GM12878 (cell line): ENCODE measurements around the gene TP63. TPM values are rescaled to one million over a fixed set of nuclear protein-coding genes. Genes with fewer than 3 reads are reported as not detected.

Experiments used
- ATAC-seq: fragments of 200-7000 bp; cut with Tn5 transposase; 3 replicates; pipeline ENCODE4 v1.9.1; 2020; ENCODE audit warnings: mild to moderate bottlenecking, moderate library complexity
- BruUV-seq: library from RNA; stranded (reverse); fragments of 400-500 nt; replicated peaks from 2 replicates; lab custom pipeline; 2021; lab: Mats Ljungman, UMichigan
- CTCF ChIA-PET: fragments of 300-600 bp; sonication (Branson Sonifier 250); formaldehyde crosslinking; extraction: SDS; loops from one replicate; lab custom pipeline; 2021; ENCODE audit warnings: inconsistent platforms; lab: Yijun Ruan, JAX
- POLR2A ChIA-PET: fragments of 350-600 bp; formaldehyde crosslinking; extraction: SDS; loops from one replicate; lab custom pipeline; 2021; ENCODE audit warnings: inconsistent platforms; lab: Charles Lee
- RAD21 ChIA-PET: fragments of 300-600 bp; sonication (Branson Sonifier 250); formaldehyde crosslinking; loops from one replicate; lab custom pipeline; 2023; ENCODE audit warnings: antibody characterized with exemption; ENCODE audit not compliant: unreplicated experiment; lab: Charles Lee
- SMC1A ChIA-PET: fragments of 300-600 bp; sonication (Branson Sonifier 250); formaldehyde crosslinking; loops from one replicate; lab custom pipeline; 2023; ENCODE audit not compliant: unreplicated experiment, uncharacterized antibody; lab: Charles Lee
- DNase-seq: peaks from one replicate; pipeline ENCODE4 v3.0.0-alpha.2; 2011; ENCODE audit warnings: low read depth, low spot score
- FAIRE-seq: peaks from 3 replicates; lab custom pipeline; 2011; peaks lifted over from hg19 to GRCh38; lab: Jason Lieb, UNC
- H2AFZ ChIP-seq: 2 replicates; pipeline ENCODE4 v1.6.0; 2011; ENCODE audit warnings: low read depth, low read length, control low read depth; ENCODE audit not compliant: control insufficient read depth
- H3K27ac ChIP-seq: 2 replicates; pipeline ENCODE4 v1.5.1; 2011; ENCODE audit warnings: control low read depth; ENCODE audit not compliant: control insufficient read depth, insufficient read depth
- H3K27me3 ChIP-seq, 2 experiments: replicated peaks in 1 of 2; 2 replicates each; pipeline versions ENCODE4 v1.6.0 to v1.6.1; 2011; ENCODE audit warnings: low read length in 1 of 2; ENCODE audit not compliant: control insufficient read depth in 2 of 2, insufficient read depth in 2 of 2
- H3K36me3 ChIP-seq, 2 experiments: 2 replicates each; pipeline ENCODE4 v1.5.1; 2011; ENCODE audit warnings: low read length in 1 of 2; ENCODE audit not compliant: control insufficient read depth in 2 of 2, insufficient read depth in 2 of 2
- H3K4me1 ChIP-seq: 2 replicates; pipeline ENCODE4 v1.6.1; 2011; ENCODE audit warnings: mild to moderate bottlenecking, low read length, moderate library complexity, mixed read lengths; ENCODE audit not compliant: control insufficient read depth, insufficient read depth
- H3K4me2 ChIP-seq: 2 replicates; pipeline ENCODE4 v1.6.0; 2011; ENCODE audit warnings: control low read depth; ENCODE audit not compliant: control insufficient read depth, insufficient read depth
- H3K4me3 ChIP-seq: fragments of 200-600 bp; sonication (generic); 2 replicates; pipeline ENCODE4 v1.5.1; 2016
- H3K79me2 ChIP-seq: 2 replicates; pipeline ENCODE4 v1.6.0; 2011; ENCODE audit warnings: low read length; ENCODE audit not compliant: control insufficient read depth, insufficient read depth
- H3K9ac ChIP-seq: 2 replicates; pipeline ENCODE4 v1.8.0; 2011; ENCODE audit warnings: low read length, control low read depth, mixed read lengths; ENCODE audit not compliant: control insufficient read depth, insufficient read depth
- H3K9me3 ChIP-seq: replicated peaks from 3 replicates; pipeline ENCODE4 v1.5.1; 2011; ENCODE audit warnings: mild to moderate bottlenecking, low read length; ENCODE audit not compliant: control insufficient read depth, insufficient read depth
- H4K20me1 ChIP-seq: 2 replicates; pipeline ENCODE4 v1.6.0; 2011; ENCODE audit not compliant: control insufficient read depth, insufficient read depth
- ATF3 ChIP-seq: IDR thresholded peaks from 2 replicates; pipeline ENCODE4 v1.6.1; 2011; ENCODE audit warnings: low read depth, mild to moderate bottlenecking, low read length, moderate library complexity, borderline replicate concordance; ENCODE audit errors: extremely low read depth
- CBX5 ChIP-seq: sonication (generic); IDR thresholded peaks from 2 replicates; pipeline ENCODE4 v1.6.1; 2016; ENCODE audit warnings: low read depth, moderate library complexity, mild to moderate bottlenecking, inconsistent platforms
- CHD2 ChIP-seq: IDR thresholded peaks from 2 replicates; pipeline ENCODE4 v1.6.1; 2011; ENCODE audit warnings: low read depth, low read length, improper control_type of control experiment, borderline replicate concordance
- ETV6 ChIP-seq, 2 experiments: fragments of 450-650 bp in 1 of 2; IDR thresholded peaks in 1 of 2; conservative IDR thresholded peaks in 1 of 2; 2 replicates each; pipeline ENCODE4 v1.6.1; 2014; ENCODE audit warnings: antibody characterized with exemption in 1 of 2, borderline replicate concordance in 1 of 2, low read depth in 1 of 2, mild to moderate bottlenecking in 1 of 2, moderate library complexity in 1 of 2
- HSF1 ChIP-seq: fragments of 150-350 bp; IDR thresholded peaks from 2 replicates; pipeline ENCODE4 v1.6.1; 2014; ENCODE audit warnings: mild to moderate bottlenecking, low read depth, low read length
- JUNB ChIP-seq: IDR thresholded peaks from 2 replicates; pipeline ENCODE4 v1.6.1; 2016; ENCODE audit warnings: antibody characterized with exemption, mild to moderate bottlenecking
- LARP7 ChIP-seq: fragments of 450-650 bp; IDR thresholded peaks from 2 replicates; pipeline ENCODE4 v1.6.1; 2017; ENCODE audit warnings: mild to moderate bottlenecking
- MTA3 ChIP-seq: IDR thresholded peaks from 2 replicates; pipeline ENCODE4 v1.6.1; 2012; ENCODE audit warnings: low read length, inconsistent platforms, borderline replicate concordance
- NFXL1 ChIP-seq: fragments of 450-650 bp; IDR thresholded peaks from 2 replicates; pipeline ENCODE4 v1.6.1; 2017; ENCODE audit warnings: antibody characterized with exemption, mild to moderate bottlenecking, borderline replicate concordance
- NRF1 ChIP-seq: conservative IDR thresholded peaks from 2 replicates; pipeline ENCODE4 v1.6.1; 2011; ENCODE audit warnings: mild to moderate bottlenecking, low read depth, low read length, improper control_type of control experiment
- POLR2A ChIP-seq: IDR thresholded peaks from 2 replicates; pipeline ENCODE4 v1.6.1; 2011; ENCODE audit warnings: low read depth, mild to moderate bottlenecking, low read length
- POLR2AphosphoS5 ChIP-seq: IDR thresholded peaks from 2 replicates; pipeline ENCODE4 v1.6.1; 2011; ENCODE audit warnings: mild to moderate bottlenecking, low read length, inconsistent platforms
- SUZ12 ChIP-seq: fragments of 200-600 bp; sonication (generic); IDR thresholded peaks from one replicate; pipeline ENCODE4 v1.6.1; 2018; ENCODE audit warnings: antibody characterized with exemption, mild to moderate bottlenecking; ENCODE audit not compliant: unreplicated experiment
- TCF12 ChIP-seq: IDR thresholded peaks from 2 replicates; pipeline ENCODE4 v1.6.1; 2011; ENCODE audit warnings: low read depth, mild to moderate bottlenecking, low read length
- WGBS: methylation state at CpG from one replicate; pipeline ENCODE4 v1.1.6; 2016; ENCODE audit warnings: low lambda C conversion rate; ENCODE audit not compliant: insufficient replicate concordance, insufficient coverage; ENCODE audit errors: missing lambda C conversion rate; 5-methylcytosine and 5-hydroxymethylcytosine counted together
- in situ Hi-C: fragments of 300-500 bp; cut with MboI; formaldehyde crosslinking; loops from 9 replicates; pipeline ENCODE4 v1.14.3; 2018; ENCODE audit warnings: mixed read lengths
- intact Hi-C: fragments of 100-400 bp; cut with micrococcal nuclease; formaldehyde crosslinking; loops from one replicate; pipeline ENCODE4 v1.14.2; 2022; ENCODE audit not compliant: unreplicated experiment
- polyA plus RNA-seq, 11 experiments: library from polyadenylated mRNA; depleted of rRNA in 4 of 11; unstranded in 6 of 11; stranded (reverse) in 5 of 11; fragments of >200 nt; fragmentation: Nextera tagmentation in 4 of 11; fragmentation: Illumina TruSeq in 1 of 11; extraction: Ambion mirVana in 4 of 11; extraction: Trizol in 1 of 11; gene quantifications; 1 replicate in 1 of 11; 2 replicates in 10 of 11; pipeline versions ENCODE4 v1.2.1 to v1.2.3, GENCODE V29; 2011 to 2016; ENCODE audit warnings: inconsistent platforms in 2 of 11, missing spikeins in 2 of 11, low read depth in 1 of 11
- total RNA-seq, 4 experiments: library from RNA; depleted of rRNA in 3 of 4; stranded (reverse); fragments of >200 nt in 3 of 4; fragmentation: Illumina TruSeq in 1 of 4; extraction: Trizol in 1 of 4; gene quantifications; 2 replicates each; pipeline versions ENCODE4 v1.2.1 to v1.2.3, GENCODE V29; 2013 to 2021

Gene TP63
- total and polyA plus RNA-seq, 10 of the 15 experiments (the other 5 are each of a cell fraction or from before 2014, with no cell fraction given) = 1.4 to 10.8 (median 6.2) TPM

- TF ChIP-seq LARP7 (no peak), CHD2 (no peak), MTA3 (no peak)
Measured at GRCh38 chr3:189897406-189897805, 266.2 kb downstream of the TP63 start (continued).

- no peak overlapping the region for H3K4me2 ChIP-seq
- in situ Hi-C loops = no loop called here
- WGBS = 53% methylated on average over 1 of the region's 1 CpG
- H3K27ac ChIP-seq = no peak overlapping the region
- no peak overlapping the region for H3K9ac ChIP-seq
- H3K9me3 ChIP-seq = no peaks in the 10 kb centered on the region; the same call in 1 of the 3 replicates
- no peak overlapping the region for H2AFZ ChIP-seq
- FAIRE-seq (no peak), DNase-seq (no peak), ATAC-seq (no peak)
- POLR2A ChIA-PET = no interaction called here
- CTCF ChIA-PET = interaction anchor here (1.0 kb wide), 1 partner anchor 62 kb away, joined by 3 read pairs; no protein-coding TSS in a partner anchor
- RAD21 ChIA-PET = no interaction called here
- H3K27me3 ChIP-seq = no peaks in the 10 kb centered on the region
- H3K4me1 ChIP-seq = no peaks in the 10 kb centered on the region
- no peak overlapping the region for H3K4me3 ChIP-seq
- H3K36me3 ChIP-seq = no peaks in the 10 kb centered on the region; a peak in 1 of 4 replicates
- TF ChIP-seq ETV6 (conservative IDR thresholded peaks at IDR 0.05 in 1 of 2, IDR thresholded peaks at IDR 0.05 in 1 of 2; ENCODE audit: borderline replicate concordance in 1 of 2, low read depth in 1 of 2) (no peak), MTA3 (no peak), TCF12 (no peak), JUNB (no peak), CHD2 (no peak), SUZ12 (no peak), POLR2AphosphoS5 (no peak), ATF3 (no peak), POLR2A (no peak), HSF1 (no peak), CBX5 (no peak), NFXL1 (no peak), NRF1 (no peak)
- TF ChIP-seq, all 136 proteins: peak for 0
- no TSS peak for BruUV-seq
- SMC1A ChIA-PET = interaction anchor here (0.6 to 0.7 kb wide), 2 partner anchors 13 to 19 kb away, joined by 3 read pairs; no protein-coding TSS in a partner anchor
- intact Hi-C loops = no loop called here
- Histone ChIP-seq H3K79me2 (no peaks in the 10 kb centered on the region), H4K20me1 (no peaks in the 10 kb centered on the region)
Measured at GRCh38 chr3:189898559-189899153, 267.5 kb downstream of the TP63 start.
